Pancreas (tissue), 10 donors: Measurements from ENCODE around the gene TYROBP. TPM values are rescaled to one million over a fixed set of nuclear protein-coding genes. Genes with fewer than 3 reads are reported as not detected.
"Not testable (repeated sequence)": the region's sequence is repeated elsewhere in the genome, so short reads cannot be mapped to it uniquely, and the experiment has no call there.

ENCODE experiments used
- ATAC-seq, 4 donors: fragments of 200-7000 bp; cut with Tn5 transposase; one replicate each; pipeline versions ENCODE4 v1.8.0 to v1.9.1; 2020; ENCODE audit warnings: mild to moderate bottlenecking in 4 of 4, moderate library complexity in 4 of 4
- DNase-seq, 6 donors: peaks; one replicate each; pipeline ENCODE4 v3.0.0-alpha.2; 2020
- FAIRE-seq: peaks from 2 replicates; lab custom pipeline; 2012; peaks lifted over from hg19 to GRCh38; lab: Jason Lieb, UNC
- H3K27ac ChIP-seq, 4 donors: fragments of 200-600 bp; sonication (generic); 1 replicate in 3 of 4; 2 replicates in 1 of 4; pipeline versions ENCODE4 v1.5.0 to v1.8.0; 2020
- H3K27me3 ChIP-seq, 4 donors: fragments of 200-600 bp; one replicate each; pipeline ENCODE4 v1.8.0; 2021
- H3K36me3 ChIP-seq, 3 donors: fragments of 200-600 bp; sonication (generic) in 1 of 3; one replicate each; pipeline versions ENCODE4 v1.5.0 to v1.8.0; 2020 to 2021
- H3K4me1 ChIP-seq, 3 donors: fragments of 200-600 bp; one replicate each; pipeline ENCODE4 v1.8.0; 2021
- H3K4me3 ChIP-seq, 4 donors: fragments of 200-600 bp; sonication (generic) in 2 of 4; one replicate each; pipeline versions ENCODE4 v1.5.0 to v1.8.0; 2020 to 2021
- H3K9me3 ChIP-seq, 4 donors: fragments of 200-600 bp; one replicate each; pipeline ENCODE4 v1.8.0; 2021
- WGBS, 2 donors: extraction: QIAGEN DNeasy Blood & Tissue Kit; methylation state at CpG; one replicate each; pipeline ENCODE4 v1.1.7; 2013; 5-methylcytosine and 5-hydroxymethylcytosine counted together
- intact Hi-C, 3 donors: fragments of 100-400 bp; cut with DNase I; formaldehyde crosslinking; loops; one replicate each; pipeline versions ENCODE4 v1.11.1 to v1.14.2; 2022
- polyA plus RNA-seq, 2 donors: library from polyadenylated mRNA; stranded (reverse); fragments of 200-250 nt; gene quantifications; one replicate each; pipeline ENCODE4 v1.2.3, GENCODE V29; 2013
- total RNA-seq, 6 donors: library from RNA; stranded (reverse); fragmentation: NEBNext Ultra II Directional in 4 of 6; extraction: Animal tissue kit (Norgen Biotek cat#: 25700) in 4 of 6; gene quantifications; one replicate each; pipeline versions ENCODE4 v1.2.1 to v1.2.4, GENCODE V29; 2021 to 2023
- TF ChIP-seq, protein P1 (sequence below), 4 donors: fragments of 200-600 bp; sonication (generic) in 3 of 4; IDR thresholded peaks; one replicate each; pipeline versions ENCODE4 v1.5.0 to v1.8.0; 2021; ENCODE audit warnings: antibody characterized with exemption in 4 of 4
- donor health status: healthy with polysubstance abuse.
- donor health status: DM: no; HTN: no; CAD: no; lungs with moderate emphysema.
- donor health status: DM: no; HTN: no; CAD: no.
- donor health status: control.
- donor health status: control.
- donor health status: Bipolar disorder and iron deficiency.
- donor health status: DM: yes; HTN: yes; CAD: no.
- donor health status: DM: no; HTN: no; CAD: no.
- donor health status: DM: no; HTN: no; CAD: no.
- donor health status: DM: yes; HTN: yes; CAD: no.

Gene TYROBP
- total and polyA plus RNA-seq, 8 donors: 2.5 to 73.8 (median 16.7) TPM

DNA sequence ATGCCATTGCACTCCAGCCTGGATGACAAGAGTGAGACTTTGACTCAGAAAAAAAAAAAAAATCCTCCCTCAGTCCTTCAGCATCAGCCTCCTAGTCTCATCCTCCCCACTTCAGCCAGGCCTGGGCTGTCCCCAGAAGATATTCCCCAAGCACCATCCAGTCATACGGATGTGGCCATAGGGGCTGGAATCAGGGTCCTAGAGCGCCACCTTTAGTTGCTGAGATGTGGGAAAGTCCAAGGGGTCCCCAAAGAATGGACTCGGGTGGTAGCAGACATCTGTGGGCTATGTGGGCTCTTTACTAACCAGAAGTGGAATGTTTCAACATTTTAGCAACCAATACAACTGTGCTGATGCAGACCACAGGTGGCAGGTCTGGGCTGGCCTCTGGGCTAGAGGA, 3.1 kb upstream of the TYROBP start:
- Histone ChIP-seq H3K9me3 (no peaks in the 10 kb centered on the region), H3K27ac (no peak overlapping the region), H3K27me3 (no peaks in the 10 kb centered on the region), H3K36me3 (no peaks in the 10 kb centered on the region), H3K4me3 (no peak overlapping the region), H3K4me1 (peaks cover 0 to 14% (median 0%) of the 10 kb centered on the region in 3 donors)
- intact Hi-C loops: no loop called here
- no peak for DNase-seq
- no peak for FAIRE-seq
- 55 to 57% methylated on average over 3 of the region's 3 CpGs for WGBS, 2 donors
- ATAC-seq: no peak
- TF ChIP-seq, protein P1, sequence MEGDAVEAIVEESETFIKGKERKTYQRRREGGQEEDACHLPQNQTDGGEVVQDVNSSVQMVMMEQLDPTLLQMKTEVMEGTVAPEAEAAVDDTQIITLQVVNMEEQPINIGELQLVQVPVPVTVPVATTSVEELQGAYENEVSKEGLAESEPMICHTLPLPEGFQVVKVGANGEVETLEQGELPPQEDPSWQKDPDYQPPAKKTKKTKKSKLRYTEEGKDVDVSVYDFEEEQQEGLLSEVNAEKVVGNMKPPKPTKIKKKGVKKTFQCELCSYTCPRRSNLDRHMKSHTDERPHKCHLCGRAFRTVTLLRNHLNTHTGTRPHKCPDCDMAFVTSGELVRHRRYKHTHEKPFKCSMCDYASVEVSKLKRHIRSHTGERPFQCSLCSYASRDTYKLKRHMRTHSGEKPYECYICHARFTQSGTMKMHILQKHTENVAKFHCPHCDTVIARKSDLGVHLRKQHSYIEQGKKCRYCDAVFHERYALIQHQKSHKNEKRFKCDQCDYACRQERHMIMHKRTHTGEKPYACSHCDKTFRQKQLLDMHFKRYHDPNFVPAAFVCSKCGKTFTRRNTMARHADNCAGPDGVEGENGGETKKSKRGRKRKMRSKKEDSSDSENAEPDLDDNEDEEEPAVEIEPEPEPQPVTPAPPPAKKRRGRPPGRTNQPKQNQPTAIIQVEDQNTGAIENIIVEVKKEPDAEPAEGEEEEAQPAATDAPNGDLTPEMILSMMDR (IDR thresholded peaks at IDR 0.05): no peak

DNA sequence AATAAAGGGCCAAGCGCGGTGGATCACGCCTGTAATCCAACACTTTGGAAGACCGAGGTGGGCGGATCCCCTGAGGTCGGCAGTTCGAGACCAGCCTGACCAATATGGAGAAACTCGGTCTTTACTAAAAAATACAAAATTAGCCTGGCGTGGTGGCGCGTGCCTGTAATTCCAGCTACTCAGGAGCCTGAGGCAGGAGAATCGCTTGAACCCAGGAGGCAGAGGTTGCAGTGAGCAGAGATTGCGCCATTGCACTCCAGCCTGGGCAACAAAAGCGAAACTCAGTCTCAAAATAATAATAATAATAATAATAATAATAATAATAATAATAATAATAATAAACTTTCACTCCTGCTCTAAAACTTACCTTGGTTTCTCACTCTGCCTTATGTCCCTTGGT, 2.3 kb upstream of the TYROBP start:
- H3K4me1 ChIP-seq: peaks cover 0 to 15% (median 0%) of the 10 kb centered on the region in 3 donors
- DNase-seq, FAIRE-seq, H3K36me3 ChIP-seq, ATAC-seq, H3K27me3 ChIP-seq, H3K9me3 ChIP-seq, intact Hi-C loops, H3K4me3 ChIP-seq: not testable (repeated sequence)
- peak overlapping the region in 1 of 4 donors; percentile 62 for H3K27ac ChIP-seq
- 87 to 90% methylated on average over 14 of the region's 14 CpGs for WGBS, 2 donors

DNA sequence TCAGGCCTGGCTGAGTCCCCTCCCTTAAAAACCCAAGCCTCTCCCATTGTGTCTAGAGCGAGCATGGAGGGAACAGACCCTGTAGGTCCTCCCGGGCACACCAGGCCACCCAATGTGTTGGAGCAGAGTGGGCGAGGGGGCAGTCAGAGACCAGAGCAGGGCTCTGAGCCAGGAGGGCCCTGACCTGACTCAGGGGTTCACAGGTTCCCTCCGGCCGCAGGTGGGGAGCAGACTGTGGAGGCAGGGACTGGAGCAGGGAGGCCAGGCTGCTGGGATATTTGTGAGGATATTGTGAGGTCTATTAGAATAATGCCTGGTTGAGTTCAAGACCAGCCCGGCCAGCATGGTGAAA, 1.6 kb upstream of the TYROBP start:
- ATAC-seq (no peak), DNase-seq (no peak), FAIRE-seq (no peak)
- Histone ChIP-seq H3K27me3 (no peaks in the 10 kb centered on the region), H3K36me3 (no peaks in the 10 kb centered on the region), H3K27ac (peak overlapping the region in 2 of 4 donors; percentile 35 to 62), H3K4me3 (no peak overlapping the region), H3K9me3 (no peaks in the 10 kb centered on the region), H3K4me1 (peaks cover 0 to 15% (median 0%) of the 10 kb centered on the region in 3 donors)
- TF ChIP-seq, protein P1 (IDR thresholded peaks at IDR 0.05): no peak
- intact Hi-C loops: no loop called here
- WGBS, 2 donors: 64 to 84% methylated on average over 6 of the region's 6 CpGs

DNA sequence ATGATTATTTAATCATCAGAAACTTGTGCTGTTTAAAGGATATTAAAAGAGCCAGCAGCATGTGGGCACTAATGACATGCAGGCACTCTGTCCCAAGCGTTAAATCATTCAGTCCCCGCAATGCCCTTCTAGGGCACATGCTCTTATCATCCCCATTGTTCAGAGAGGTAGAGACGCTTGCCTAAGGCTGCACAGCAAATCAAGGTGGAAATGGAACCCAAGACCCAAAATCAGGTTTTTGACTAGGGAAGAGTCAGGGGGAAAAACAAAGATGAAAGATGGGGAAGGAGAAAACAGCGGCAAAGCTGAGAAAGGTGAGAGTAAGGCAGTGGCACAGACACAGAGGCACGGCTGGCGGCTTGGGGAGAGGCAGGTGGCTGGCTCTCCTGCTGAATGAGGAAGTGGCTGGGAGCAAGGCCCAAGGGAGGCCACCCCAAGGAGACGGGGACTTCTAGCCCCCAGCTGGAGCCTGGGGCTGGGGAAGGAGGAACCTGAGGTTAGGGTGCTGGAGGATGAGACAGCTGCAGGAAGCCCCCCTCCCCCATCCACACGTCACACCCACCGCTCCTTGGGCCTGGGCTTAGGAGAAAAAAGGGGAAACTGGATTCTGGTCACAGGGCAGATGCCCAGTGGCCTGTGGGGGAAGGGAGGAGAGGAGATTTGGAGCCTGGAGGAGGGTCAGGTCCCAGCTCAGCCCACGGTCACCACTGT, 1.0 kb upstream of the TYROBP start:
- DNase-seq (peak in 1 of 6 donors; percentile 77), ATAC-seq (peak in 3 of 4 donors; percentile 37 to 69 (median 62)), FAIRE-seq (no peak)
- Histone ChIP-seq H3K27ac (peak overlapping the region in 2 of 4 donors; percentile 35 to 73), H3K4me3 (no peak overlapping the region), H3K9me3 (no peaks in the 10 kb centered on the region), H3K36me3 (no peaks in the 10 kb centered on the region), H3K4me1 (peaks cover 0 to 15% (median 0%) of the 10 kb centered on the region in 3 donors), H3K27me3 (no peaks in the 10 kb centered on the region)
- 71 to 79% methylated on average over 10 of the region's 10 CpGs for WGBS, 2 donors
- intact Hi-C loops: no loop called here
- TF ChIP-seq, protein P1 (IDR thresholded peaks at IDR 0.05): no peak

DNA sequence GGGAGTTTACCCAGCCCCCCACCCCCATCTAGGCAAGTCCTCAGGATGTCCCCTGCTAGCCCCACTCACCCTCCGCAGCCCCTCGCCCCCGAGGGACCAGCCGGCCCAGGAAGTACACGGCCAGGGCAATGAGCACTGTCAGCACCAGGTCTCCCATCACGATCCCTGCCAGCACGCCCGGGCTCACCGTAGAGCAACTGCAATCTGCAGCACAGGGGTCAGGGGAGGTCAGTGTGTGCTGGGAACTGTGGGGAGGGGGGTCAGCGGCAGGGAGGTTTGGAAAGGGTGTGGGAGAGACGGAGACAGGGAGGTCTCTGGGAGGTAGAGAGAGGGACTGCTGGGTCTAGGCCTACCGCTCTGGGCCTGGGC, 734 bp downstream of the TYROBP start:
- Histone ChIP-seq H3K4me3 (peak overlapping the region in 1 of 4 donors; percentile 13), H3K27me3 (no peaks in the 10 kb centered on the region), H3K9me3 (no peaks in the 10 kb centered on the region), H3K36me3 (no peaks in the 10 kb centered on the region), H3K27ac (peak overlapping the region in 1 of 4 donors; percentile 73), H3K4me1 (peaks cover 0 to 14% (median 0%) of the 10 kb centered on the region in 3 donors)
- no peak for FAIRE-seq
- 56 to 72% methylated on average over 12 of the region's 12 CpGs for WGBS, 2 donors
- peak in 1 of 6 donors; percentile 19 for DNase-seq
- intact Hi-C loops: no loop called here
- no peak for ATAC-seq
- TF ChIP-seq, protein P1 (IDR thresholded peaks at IDR 0.05): no peak
